ENCODE data around the gene SORT1.

The SORT1 gene

GRCh38 chr1:109304226-109304920 is 93.3 kb downstream of the SORT1 start:
- no peak for DNase-seq
- no peak overlapping the region for H3K4me3 ChIP-seq (ENCODE audit: low read depth, low read length)

GRCh38 chr1:109301874-109302273 is 95.8 kb downstream of the SORT1 start:
- Histone ChIP-seq H3K4me1 (peaks cover 16% of the 10 kb centered on the region), H3K9me3 (no peaks in the 10 kb centered on the region), H3K4me3 (ENCODE audit: low read depth, low read length) (no peak overlapping the region), H3K27me3 (no peaks in the 10 kb centered on the region), H3K36me3 (no peaks in the 10 kb centered on the region)
- no peak for DNase-seq
- no peak for TF ChIP-seq CTCF (IDR thresholded peaks at IDR 0.05; ENCODE audit: low read depth, low read length)

More at GRCh38 chr1:109304226-109304920, 93.3 kb downstream of the SORT1 start:
- no peaks in the 10 kb centered on the region for H3K36me3 ChIP-seq
- no peaks in the 10 kb centered on the region for H3K27me3 ChIP-seq
- H3K9me3 ChIP-seq, result no peaks in the 10 kb centered on the region
- peaks cover 2% of the 10 kb centered on the region for H3K4me1 ChIP-seq
- TF ChIP-seq CTCF (IDR thresholded peaks at IDR 0.05; ENCODE audit: low read depth, low read length), result no peak

- no peak for DNase-seq
- H3K36me3 ChIP-seq, result no peaks in the 10 kb centered on the region
- no peak overlapping the region for H3K4me3 ChIP-seq (ENCODE audit: low read depth, low read length)
- H3K27me3 ChIP-seq, result no peaks in the 10 kb centered on the region
- TF ChIP-seq CTCF (IDR thresholded peaks at IDR 0.05; ENCODE audit: low read depth, low read length), result no peak
- H3K9me3 ChIP-seq, result no peaks in the 10 kb centered on the region
- H3K4me1 ChIP-seq, result peaks cover 16% of the 10 kb centered on the region
Observed at GRCh38 chr1:109300650-109301151, 97.0 kb downstream of the SORT1 start.

- DNase-seq, result no peak
- Histone ChIP-seq H3K27me3 (no peaks in the 10 kb centered on the region), H3K9me3 (no peaks in the 10 kb centered on the region), H3K4me1 (peaks cover 16% of the 10 kb centered on the region), H3K36me3 (no peaks in the 10 kb centered on the region), H3K4me3 (ENCODE audit: low read depth, low read length) (no peak overlapping the region)
- no peak for TF ChIP-seq CTCF (IDR thresholded peaks at IDR 0.05; ENCODE audit: low read depth, low read length)
Observed at GRCh38 chr1:109299558-109300343, 98.0 kb downstream of the SORT1 start.

- no peak for TF ChIP-seq CTCF (IDR thresholded peaks at IDR 0.05; ENCODE audit: low read depth, low read length)
- Histone ChIP-seq H3K9me3 (no peaks in the 10 kb centered on the region), H3K4me3 (ENCODE audit: low read depth, low read length) (no peak overlapping the region), H3K27me3 (no peaks in the 10 kb centered on the region), H3K36me3 (no peaks in the 10 kb centered on the region), H3K4me1 (peaks cover 16% of the 10 kb centered on the region)
- peak; percentile 65 for DNase-seq
Observed at GRCh38 chr1:109298666-109299557, 98.8 kb downstream of the SORT1 start.
